ENCODE results near the gene CIRBP. TPM values are rescaled to one million over a fixed set of nuclear protein-coding genes. Genes with fewer than 3 reads are reported as not detected.

The CIRBP gene
- total and polyA plus RNA-seq, 2 of the 13 experiments (the other 11 are each of a cell fraction or from before 2014, with no cell fraction given), result 133 to 140 TPM

DNA sequence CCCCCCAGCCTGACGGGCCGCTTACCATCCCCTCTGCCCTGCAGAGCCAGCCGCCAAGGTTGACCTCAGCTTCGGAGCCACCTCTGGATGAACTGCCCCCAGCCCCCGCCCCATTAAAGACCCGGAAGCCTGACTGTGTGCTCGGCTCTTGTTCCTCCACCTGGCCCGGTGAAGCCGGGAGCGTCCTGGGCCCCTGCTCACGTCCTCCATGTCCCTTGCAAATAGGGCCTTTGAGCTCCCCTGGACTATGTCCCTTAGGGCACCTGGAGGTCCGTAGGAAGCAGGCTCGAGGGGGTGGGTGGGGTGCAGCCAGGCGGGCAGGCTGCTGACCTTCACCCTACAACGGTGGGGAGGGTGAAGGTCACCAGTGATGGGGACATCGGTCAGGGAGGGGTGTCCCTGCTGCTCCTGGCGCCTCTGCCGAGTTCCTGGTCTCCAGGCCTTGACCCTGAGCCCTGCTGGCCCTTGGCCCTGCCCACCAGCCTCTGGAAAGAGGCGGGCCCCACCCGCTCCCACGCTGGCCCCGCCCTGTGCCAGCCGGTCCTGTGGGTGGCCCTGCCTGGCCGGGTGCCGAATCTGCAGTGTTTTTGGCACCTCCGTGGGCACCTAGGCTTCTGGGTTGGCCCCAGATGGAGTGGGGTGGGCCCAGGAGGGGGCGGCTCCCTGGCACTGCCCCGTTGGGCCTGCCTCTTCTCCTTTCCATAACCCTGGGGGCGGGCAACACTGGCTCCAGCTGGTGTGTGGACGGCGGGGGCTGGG lies 24.3 kb upstream of the CIRBP start (continued):
- TF ChIP-seq POGK (CRISPR knock-in tag; conservative IDR thresholded peaks at IDR 0.05) (peak; percentile 44; the same call in 1 of the 2 replicates), GATAD2A (CRISPR knock-in tag; IDR thresholded peaks at IDR 0.05) (peak; percentile 84), ZMYM3 (CRISPR knock-in tag; IDR thresholded peaks at IDR 0.05) (peak; percentile 68; the same call in 1 of the 2 replicates), ZNF646 (CRISPR knock-in tag; IDR thresholded peaks at IDR 0.05) (no peak), NR2F2 (IDR thresholded peaks at IDR 0.05; ENCODE audit: borderline replicate concordance, low read depth) (peak; percentile 96), ETV6 (CRISPR knock-in tag; conservative IDR thresholded peaks at IDR 0.05) (no peak), TEF (CRISPR knock-in tag; IDR thresholded peaks at IDR 0.05) (no peak), HINFP (CRISPR knock-in tag; IDR thresholded peaks at IDR 0.05; ENCODE audit: low read depth) (peak; percentile 83; the same call in 1 of the 2 replicates), ZKSCAN5 (CRISPR knock-in tag; IDR thresholded peaks at IDR 0.05) (no peak; the same call in 1 of the 2 replicates), ZNF724P (CRISPR knock-in tag; IDR thresholded peaks at IDR 0.05; ENCODE audit: borderline replicate concordance) (peak; percentile 65; the same call in 1 of the 2 replicates), PCBP1 (IDR thresholded peaks at IDR 0.05; ENCODE audit: borderline replicate concordance, low read depth, low read length) (0 out of 2 replicates have a peak, but pooled peaks have one; percentile 49)
- TF ChIP-seq, protein P1, sequence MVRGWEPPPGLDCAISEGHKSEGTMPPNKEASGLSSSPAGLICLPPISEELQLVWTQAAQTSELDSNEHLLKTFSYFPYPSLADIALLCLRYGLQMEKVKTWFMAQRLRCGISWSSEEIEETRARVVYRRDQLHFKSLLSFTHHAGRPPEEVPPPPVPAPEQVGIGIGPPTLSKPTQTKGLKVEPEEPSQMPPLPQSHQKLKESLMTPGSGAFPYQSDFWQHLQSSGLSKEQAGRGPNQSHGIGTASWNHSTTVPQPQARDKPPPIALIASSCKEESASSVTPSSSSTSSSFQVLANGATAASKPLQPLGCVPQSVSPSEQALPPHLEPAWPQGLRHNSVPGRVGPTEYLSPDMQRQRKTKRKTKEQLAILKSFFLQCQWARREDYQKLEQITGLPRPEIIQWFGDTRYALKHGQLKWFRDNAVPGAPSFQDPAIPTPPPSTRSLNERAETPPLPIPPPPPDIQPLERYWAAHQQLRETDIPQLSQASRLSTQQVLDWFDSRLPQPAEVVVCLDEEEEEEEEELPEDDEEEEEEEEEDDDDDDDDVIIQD (CRISPR knock-in tag; IDR thresholded peaks at IDR 0.05; ENCODE audit: low read depth), result 0 out of 2 replicates have a peak, but pooled peaks have one; percentile 35
- TF ChIP-seq, protein P2, sequence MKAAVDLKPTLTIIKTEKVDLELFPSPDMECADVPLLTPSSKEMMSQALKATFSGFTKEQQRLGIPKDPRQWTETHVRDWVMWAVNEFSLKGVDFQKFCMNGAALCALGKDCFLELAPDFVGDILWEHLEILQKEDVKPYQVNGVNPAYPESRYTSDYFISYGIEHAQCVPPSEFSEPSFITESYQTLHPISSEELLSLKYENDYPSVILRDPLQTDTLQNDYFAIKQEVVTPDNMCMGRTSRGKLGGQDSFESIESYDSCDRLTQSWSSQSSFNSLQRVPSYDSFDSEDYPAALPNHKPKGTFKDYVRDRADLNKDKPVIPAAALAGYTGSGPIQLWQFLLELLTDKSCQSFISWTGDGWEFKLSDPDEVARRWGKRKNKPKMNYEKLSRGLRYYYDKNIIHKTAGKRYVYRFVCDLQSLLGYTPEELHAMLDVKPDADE (CRISPR knock-in tag; IDR thresholded peaks at IDR 0.05), result 0 out of 2 replicates have a peak, but pooled peaks have one; percentile 42

Measured in HepG2 (cell line).